HG02798 (cell line): ENCODE measurements around the gene TMEM190.
A peak's percentile ranks its signal among the peaks of the same experiment; 100 is the strongest.

Source experiments
- ATAC-seq: cut with Tn5 transposase; IDR thresholded peaks from one replicate; pipeline ENCODE4 v1.9.1; 2021; ENCODE audit warnings: mild to moderate bottlenecking; ENCODE audit not compliant: unreplicated experiment, poor library complexity

TMEM190 gene

DNA sequence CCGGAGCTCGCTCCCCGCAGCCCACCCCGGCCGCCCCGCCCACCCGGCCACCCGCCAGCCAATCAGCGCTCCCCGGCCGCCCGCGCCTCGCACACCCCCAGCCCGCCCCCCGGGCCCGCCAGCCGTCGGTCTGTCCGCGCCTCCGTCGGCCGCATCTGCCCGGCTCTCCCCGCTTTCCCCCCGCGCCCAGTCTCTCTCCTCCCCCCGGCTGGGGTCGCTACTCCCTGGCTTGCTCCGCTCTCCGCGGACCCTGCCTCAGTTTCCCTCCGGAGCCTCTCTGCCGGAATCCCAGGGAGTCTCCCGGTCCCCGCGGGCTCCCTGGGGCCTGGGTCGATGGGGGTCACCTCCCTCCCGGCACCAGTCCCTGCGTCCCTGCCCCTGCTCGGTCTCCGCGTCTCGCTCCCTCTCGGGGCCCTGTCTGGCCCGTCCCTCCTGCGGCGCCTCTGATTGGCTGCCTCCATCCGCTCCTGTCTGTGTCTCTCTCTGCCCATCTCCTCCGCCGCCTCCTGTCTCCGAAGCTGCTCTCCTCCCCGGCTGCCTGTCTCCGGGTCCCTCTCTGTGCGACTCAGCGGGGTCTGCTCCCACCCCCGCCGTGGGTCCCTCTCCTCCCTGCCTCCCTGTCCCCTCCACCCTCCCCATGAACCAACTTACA, 6.8 kb upstream of the TMEM190 start:
- ATAC-seq = no peak

GRCh38 chr19:55370305-55370988, 6.2 kb upstream of the TMEM190 start, which contains the start of gene IL11:
TSS of gene IL11 (minus strand) at chr19:55370463. CDS start at chr19:55370310, 153 bp downstream.
- no peak for ATAC-seq

- ATAC-seq = no peak
Observed at GRCh38 chr19:55372316-55373081, 4.1 kb upstream of the TMEM190 start.

DNA sequence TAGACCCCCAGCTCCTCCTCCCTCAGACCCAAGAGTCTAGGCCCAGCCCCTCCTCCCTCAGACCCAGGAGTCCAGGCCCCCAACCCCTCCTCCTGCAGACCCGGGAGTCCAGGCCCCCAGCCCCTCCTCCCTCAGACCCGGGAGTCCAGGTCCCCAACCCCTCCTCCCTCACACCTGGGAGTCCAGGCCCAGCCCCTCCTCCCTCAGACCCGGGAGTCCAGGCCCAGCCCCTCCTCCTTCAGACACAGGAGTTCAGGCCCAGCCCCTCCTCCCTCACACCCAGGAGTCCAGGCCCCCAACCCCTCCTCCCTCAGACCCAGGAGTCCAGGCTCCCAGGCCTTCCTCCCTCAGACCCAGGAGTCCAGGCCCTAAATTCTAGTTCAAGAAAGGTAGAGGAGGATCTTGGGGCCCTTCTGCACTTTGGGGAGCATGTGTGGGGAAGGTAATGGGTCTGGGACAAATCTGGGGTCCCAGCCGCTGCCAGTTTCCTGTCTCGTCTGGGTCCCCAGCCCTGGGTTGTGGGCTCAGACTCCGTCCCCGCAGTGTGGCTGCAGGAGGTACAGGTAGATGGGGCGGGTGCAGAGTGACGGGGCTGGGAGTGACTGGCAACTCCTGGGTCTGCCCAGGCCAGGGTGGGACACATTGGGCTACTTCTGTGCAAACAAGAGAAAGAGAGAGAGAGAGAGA, 3.2 kb upstream of the TMEM190 start:
- ATAC-seq = no peak

- no peak for ATAC-seq
Observed at GRCh38 chr19:55373993-55374757, 2.5 kb upstream of the TMEM190 start.

DNA sequence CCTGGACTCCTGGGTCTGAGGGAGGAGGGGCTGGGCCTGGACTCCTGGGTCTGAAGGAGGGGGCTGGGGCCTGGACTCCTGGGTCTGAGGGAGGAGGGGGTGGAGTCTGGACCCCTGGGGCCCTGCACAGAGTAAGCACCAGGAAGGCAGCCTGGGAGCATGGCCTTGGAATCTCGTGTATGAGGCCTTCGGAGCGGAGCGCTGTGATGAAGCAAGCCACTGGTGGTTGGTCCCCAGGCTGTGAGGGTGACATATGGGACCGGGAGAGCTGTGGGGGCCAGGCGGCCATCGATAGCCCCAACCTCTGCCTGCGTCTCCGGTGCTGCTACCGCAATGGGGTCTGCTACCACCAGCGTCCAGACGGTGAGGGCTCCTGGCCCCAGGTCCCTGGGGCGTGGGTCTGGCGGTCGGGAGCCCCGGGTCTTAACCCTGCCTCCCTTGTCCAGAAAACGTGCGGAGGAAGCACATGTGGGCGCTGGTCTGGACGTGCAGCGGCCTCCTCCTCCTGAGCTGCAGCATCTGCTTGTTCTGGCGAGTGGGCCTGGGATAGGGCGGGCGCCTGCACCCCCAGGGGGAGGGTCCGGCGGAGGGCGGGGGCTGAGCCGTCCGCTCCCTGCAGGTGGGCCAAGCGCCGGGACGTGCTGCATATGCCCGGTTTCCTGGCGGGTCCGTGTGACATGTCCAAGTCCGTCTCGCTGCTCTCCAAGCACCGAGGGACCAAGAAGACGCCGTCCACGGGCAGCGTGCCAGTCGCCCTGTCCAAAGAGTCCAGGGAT, 918 bp downstream of the TMEM190 start:
- no peak for ATAC-seq

GRCh38 chr19:55379174-55379573, 2.5 kb downstream of the TMEM190 start:
- ATAC-seq = no peak

GRCh38 chr19:55382013-55382412, 5.4 kb downstream of the TMEM190 start:
- ATAC-seq = no peak

GRCh38 chr19:55382522-55383054, 6.0 kb downstream of the TMEM190 start:
- ATAC-seq = no peak

DNA sequence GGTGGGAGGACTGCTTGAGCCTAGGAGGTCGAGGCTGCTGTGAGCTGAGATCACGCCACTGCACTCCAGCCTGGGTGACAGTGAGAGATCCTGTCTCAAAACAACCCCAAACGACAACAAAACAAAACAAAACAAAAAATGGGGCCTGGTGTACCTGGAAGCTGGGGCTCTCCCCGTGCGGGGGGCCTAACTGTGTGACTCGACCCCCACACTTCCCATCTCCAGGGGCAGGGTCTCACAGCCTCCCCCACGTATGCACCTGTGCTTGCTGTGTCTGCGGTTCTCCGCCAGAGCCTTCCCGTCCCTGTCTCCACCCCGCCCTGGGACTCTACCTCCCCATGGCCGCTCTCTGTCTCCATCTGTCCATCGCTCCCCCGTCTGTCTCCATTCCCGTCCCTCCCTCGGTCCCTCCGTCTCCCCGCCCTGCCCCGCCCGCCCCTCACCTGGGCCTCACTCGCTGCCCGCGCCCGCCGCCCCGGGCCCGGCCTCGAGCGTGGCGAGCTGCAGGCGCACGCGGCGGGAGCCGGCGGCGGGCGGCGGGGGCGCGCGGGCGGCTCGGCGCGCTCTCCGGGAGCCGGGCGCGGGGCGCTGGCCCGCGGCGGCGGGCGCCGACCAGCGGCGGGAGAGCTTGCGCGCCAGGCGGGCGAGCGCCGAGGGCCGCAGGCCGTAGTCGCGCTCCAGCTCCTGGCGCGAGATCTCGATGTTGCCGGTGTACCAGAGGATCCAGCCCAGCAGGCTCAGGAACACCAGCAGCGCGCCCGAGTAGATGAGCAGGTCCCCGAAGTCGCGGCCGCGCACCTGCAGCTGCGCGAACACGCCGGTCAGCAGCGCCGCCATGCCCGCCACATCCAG, 6.9 kb downstream of the TMEM190 start:
- ATAC-seq = no peak

- no peak for ATAC-seq
Observed at GRCh38 chr19:55384131-55384919, 7.7 kb downstream of the TMEM190 start, which contains the start of gene TMEM238. TSS of gene TMEM238 (minus strand) at chr19:55384292. CDS start at chr19:55384259, 33 bp downstream.

GRCh38 chr19:55384920-55385723, 8.5 kb downstream of the TMEM190 start:
- ATAC-seq = peak; percentile 65

GRCh38 chr19:55385724-55386492, 9.3 kb downstream of the TMEM190 start, which contains the start of gene RPL28:
TSS of gene RPL28 (plus strand) at chr19:55385932. CDS start at chr19:55386358, 426 bp downstream.
- ATAC-seq = peak; percentile 77

DNA sequence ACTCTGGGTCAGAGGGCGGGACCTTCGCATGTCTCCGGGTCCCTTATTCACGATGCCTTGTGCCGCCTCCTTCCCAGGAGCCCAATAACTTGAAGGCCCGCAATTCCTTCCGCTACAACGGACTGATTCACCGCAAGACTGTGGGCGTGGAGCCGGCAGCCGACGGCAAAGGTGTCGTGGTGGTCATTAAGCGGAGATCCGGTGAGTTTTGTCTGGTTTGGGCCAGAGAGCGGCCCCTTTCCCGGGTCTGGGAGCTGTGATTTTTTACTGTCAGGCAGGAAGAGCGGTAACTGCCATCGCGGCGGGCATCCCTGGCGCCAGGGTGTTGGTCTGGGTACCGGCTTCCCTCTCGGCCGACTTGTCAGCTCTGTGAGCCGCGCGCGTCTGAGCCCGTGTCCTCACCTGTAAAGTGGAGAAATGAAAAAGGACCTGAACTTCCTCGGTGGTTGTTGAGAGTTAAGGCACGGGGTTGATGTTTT, 9.9 kb downstream of the TMEM190 start:
- ATAC-seq = no peak

GRCh38 chr19:55387736-55388497, 11.3 kb downstream of the TMEM190 start:
- no peak for ATAC-seq
